K562 treated with DMSO at 1 percent for 12 hours (cell line): Measurements from ENCODE around the gene TRIM5. TPM values are rescaled to one million over a fixed set of nuclear protein-coding genes. Genes with fewer than 3 reads are reported as not detected.

ENCODE experiments used
- total RNA-seq: library from RNA; unstranded; fragments of 300-600 nt; gene quantifications from 2 replicates; pipeline ENCODE4 v1.2.3, GENCODE V29; 2022; ENCODE audit not compliant: insufficient read depth

The TRIM5 gene
- total RNA-seq = 8.5 and 23.0 TPM in 2 replicates

GRCh38 chr11:5684646-5685362, at the start of gene TRIM5:
Gene TRIM5 (minus strand): TSS chr11:5685074. CDS start chr11:5680177, 4,897 bp downstream.

GRCh38 chr11:5689551-5689983, 4.7 kb upstream of the TRIM5 start, which contains the start of gene TRIM22:
Gene TRIM22 (plus strand): TSS chr11:5689790. CDS start chr11:5696233, 6,443 bp downstream.

GRCh38 chr11:5624489-5625279, 60.2 kb downstream of the TRIM5 start, which contains the start of gene TRIM34:
Gene TRIM34 (plus strand): TSS chr11:5625001. CDS start chr11:5632332, 7,331 bp downstream.

Other genes with a start within 250 kb of the TRIM5 start
- gene OR51I1, start 243.6 kb downstream of the TRIM5 start, total RNA-seq = not detected in 2 replicates
- not detected in 2 replicates for gene OR51I2, start 235.8 kb downstream of the TRIM5 start, total RNA-seq
- gene OR52D1, start 196.4 kb downstream of the TRIM5 start, total RNA-seq = not detected in 2 replicates
- gene UBQLN3, start 175.1 kb downstream of the TRIM5 start, total RNA-seq = not detected in 2 replicates
- gene UBQLNL, start 168.4 kb downstream of the TRIM5 start, total RNA-seq = 0.63 TPM in 1 of 2 replicates, not detected in the other
- gene OR52H1, start 136.5 kb downstream of the TRIM5 start, total RNA-seq = 0.78 TPM in 1 of 2 replicates, not detected in the other
- gene OR52B6, start 104.2 kb downstream of the TRIM5 start, total RNA-seq = not detected in 2 replicates
- gene TRIM6, start 88.4 kb downstream of the TRIM5 start, total RNA-seq = 9.7 and 20.8 TPM in 2 replicates
- 0.94 and 4.2 TPM in 2 replicates for gene TRIM34, start 60.1 kb downstream of the TRIM5 start, total RNA-seq
- 1.0 and 2.4 TPM in 2 replicates for gene TRIM22, start 4.7 kb upstream of the TRIM5 start, total RNA-seq
- gene OR56B1, start 51.4 kb upstream of the TRIM5 start, total RNA-seq = not detected in 2 replicates
- gene OR52N4, start 69.2 kb upstream of the TRIM5 start, total RNA-seq = not detected in 2 replicates
- gene OR52N5, start 98.3 kb upstream of the TRIM5 start, total RNA-seq = not detected in 2 replicates
- not detected in 2 replicates for gene OR52N1, start 106.2 kb upstream of the TRIM5 start, total RNA-seq
- gene OR52N2, start 123.8 kb upstream of the TRIM5 start, total RNA-seq = not detected in 2 replicates
- gene OR52E6, start 156.8 kb upstream of the TRIM5 start, total RNA-seq = not detected in 2 replicates
- gene OR52E8, start 172.6 kb upstream of the TRIM5 start, total RNA-seq = not detected in 2 replicates
- gene OR52E4, start 195.6 kb upstream of the TRIM5 start, total RNA-seq = not detected in 2 replicates
- not detected in 2 replicates for gene OR52E5, start 208.1 kb upstream of the TRIM5 start, total RNA-seq